Activated CD4-positive, alpha-beta T cell treated with anti-CD3 and anti-CD28 coated beads for 4 hours (primary cell): ENCODE data around the gene MAP3K6.
"Not testable (repeated sequence)": the region's sequence is repeated elsewhere in the genome, so short reads cannot be mapped to it uniquely, and the experiment has no call there.

ENCODE experiments used
- DNase-seq, 2 donors: peaks; one replicate each; pipeline ENCODE4 v3.0.0-alpha.2; 2020

MAP3K6 gene, protein sequence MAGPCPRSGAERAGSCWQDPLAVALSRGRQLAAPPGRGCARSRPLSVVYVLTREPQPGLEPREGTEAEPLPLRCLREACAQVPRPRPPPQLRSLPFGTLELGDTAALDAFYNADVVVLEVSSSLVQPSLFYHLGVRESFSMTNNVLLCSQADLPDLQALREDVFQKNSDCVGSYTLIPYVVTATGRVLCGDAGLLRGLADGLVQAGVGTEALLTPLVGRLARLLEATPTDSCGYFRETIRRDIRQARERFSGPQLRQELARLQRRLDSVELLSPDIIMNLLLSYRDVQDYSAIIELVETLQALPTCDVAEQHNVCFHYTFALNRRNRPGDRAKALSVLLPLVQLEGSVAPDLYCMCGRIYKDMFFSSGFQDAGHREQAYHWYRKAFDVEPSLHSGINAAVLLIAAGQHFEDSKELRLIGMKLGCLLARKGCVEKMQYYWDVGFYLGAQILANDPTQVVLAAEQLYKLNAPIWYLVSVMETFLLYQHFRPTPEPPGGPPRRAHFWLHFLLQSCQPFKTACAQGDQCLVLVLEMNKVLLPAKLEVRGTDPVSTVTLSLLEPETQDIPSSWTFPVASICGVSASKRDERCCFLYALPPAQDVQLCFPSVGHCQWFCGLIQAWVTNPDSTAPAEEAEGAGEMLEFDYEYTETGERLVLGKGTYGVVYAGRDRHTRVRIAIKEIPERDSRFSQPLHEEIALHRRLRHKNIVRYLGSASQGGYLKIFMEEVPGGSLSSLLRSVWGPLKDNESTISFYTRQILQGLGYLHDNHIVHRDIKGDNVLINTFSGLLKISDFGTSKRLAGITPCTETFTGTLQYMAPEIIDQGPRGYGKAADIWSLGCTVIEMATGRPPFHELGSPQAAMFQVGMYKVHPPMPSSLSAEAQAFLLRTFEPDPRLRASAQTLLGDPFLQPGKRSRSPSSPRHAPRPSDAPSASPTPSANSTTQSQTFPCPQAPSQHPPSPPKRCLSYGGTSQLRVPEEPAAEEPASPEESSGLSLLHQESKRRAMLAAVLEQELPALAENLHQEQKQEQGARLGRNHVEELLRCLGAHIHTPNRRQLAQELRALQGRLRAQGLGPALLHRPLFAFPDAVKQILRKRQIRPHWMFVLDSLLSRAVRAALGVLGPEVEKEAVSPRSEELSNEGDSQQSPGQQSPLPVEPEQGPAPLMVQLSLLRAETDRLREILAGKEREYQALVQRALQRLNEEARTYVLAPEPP (N-terminal part only)

GRCh38 chr1:27366411-27367159 lies at the start of gene MAP3K6:
Gene MAP3K6, minus strand, starts transcription at chr1:27366961. Its CDS starts 364 bp downstream, at chr1:27366597.
- peak in 1 of 2 donors; percentile 26 for DNase-seq

- no peak for DNase-seq
These were observed 47.3 kb upstream of the MAP3K6 start for GRCh38 chr1:27414091-27414490.

- DNase-seq: no peak
These were observed 46.2 kb upstream of the MAP3K6 start for GRCh38 chr1:27413004-27413403.

GRCh38 chr1:27412502-27412901 lies 45.7 kb upstream of the MAP3K6 start:
- DNase-seq: no peak

GRCh38 chr1:27410709-27411108 lies 43.9 kb upstream of the MAP3K6 start:
- DNase-seq: no peak

DNA sequence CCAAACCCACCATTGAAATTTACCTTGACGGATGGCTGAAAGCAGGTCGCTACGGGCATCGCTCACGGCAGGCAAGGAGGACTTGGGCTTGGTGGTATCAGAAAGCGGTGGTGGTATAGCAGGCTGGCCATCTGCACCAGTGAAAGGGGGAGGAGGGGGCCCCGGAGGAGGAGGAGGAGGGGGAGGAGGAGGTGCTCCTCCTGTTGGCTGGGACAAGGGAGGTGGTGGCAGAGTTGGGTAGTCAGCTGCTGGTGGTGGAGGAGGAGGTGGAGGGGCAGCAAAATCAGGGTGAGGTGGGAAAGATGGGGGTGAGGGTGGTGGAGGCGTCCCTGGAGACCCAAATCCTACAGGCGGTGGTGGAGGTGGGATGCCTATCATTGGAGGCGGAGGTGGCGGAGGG lies 42.9 kb upstream of the MAP3K6 start:
- DNase-seq: no peak

- DNase-seq: no peak
These were observed 41.4 kb upstream of the MAP3K6 start for GRCh38 chr1:27408151-27408550.

GRCh38 chr1:27406791-27407190 lies 40.0 kb upstream of the MAP3K6 start:
- not testable (repeated sequence) for DNase-seq

- DNase-seq: no peak
These were observed 39.6 kb upstream of the MAP3K6 start for GRCh38 chr1:27406362-27406680.

DNA sequence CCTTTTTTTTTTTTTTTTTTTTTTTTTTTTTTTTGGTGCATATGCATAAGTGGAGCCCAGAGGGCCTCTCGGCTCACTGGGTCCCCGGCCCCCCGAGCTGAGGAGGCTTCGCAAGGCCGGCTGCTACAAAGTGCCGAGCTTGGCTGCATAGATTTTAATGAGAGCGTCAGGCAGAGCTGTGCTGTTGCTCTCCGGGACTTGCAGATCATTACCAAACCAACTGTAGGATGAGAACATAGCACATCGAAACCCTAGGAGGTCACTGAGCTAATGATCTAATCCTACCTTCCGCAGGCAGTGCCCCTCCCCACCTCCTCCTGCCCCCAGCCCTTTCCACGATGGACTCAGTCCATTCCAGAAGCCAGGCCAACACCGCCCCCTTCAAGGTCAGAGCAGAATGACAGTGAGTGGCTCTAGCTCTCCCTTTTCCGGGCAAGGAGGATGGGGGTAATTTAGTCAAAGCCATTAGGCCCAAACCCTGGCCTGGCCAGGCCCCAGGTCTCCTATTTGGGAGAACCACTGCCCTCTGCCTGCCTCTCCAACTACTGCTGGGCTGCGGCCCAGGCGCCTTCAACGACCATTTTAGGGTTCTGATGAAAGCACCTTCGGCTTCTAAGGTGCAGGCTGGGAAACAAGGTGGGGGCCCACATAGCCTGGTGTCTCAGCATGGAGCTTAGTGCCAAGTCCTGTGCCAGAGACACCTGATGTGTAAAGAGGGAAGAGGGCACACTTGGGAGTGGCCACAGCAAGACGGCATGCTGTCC lies 39.0 kb upstream of the MAP3K6 start:
- not testable (repeated sequence) for DNase-seq

- no peak for DNase-seq
These were observed 38.3 kb upstream of the MAP3K6 start for GRCh38 chr1:27405074-27405473.

DNA sequence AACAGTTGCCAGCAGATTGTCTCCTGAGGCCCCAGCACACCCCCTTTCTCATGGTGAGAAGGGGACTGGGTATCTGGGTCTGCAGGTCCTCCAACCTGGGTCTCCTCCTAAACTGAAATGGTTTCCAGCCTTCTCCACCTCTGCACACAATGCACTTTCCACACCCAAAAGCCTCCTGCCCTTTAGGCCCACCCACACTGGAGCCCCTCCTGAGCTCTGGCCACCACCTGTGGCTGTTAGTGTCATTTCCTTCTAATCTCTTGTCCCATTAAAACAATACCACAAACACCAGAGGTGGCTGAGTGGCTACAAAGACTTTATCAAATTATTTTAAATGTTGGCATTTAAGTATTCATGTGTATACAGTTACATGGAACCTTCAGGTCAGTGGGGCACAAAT lies 37.2 kb upstream of the MAP3K6 start:
- DNase-seq: no peak

- DNase-seq: no peak
These were observed 36.4 kb upstream of the MAP3K6 start for GRCh38 chr1:27403065-27403726.

- DNase-seq: no peak
These were observed 35.6 kb upstream of the MAP3K6 start for GRCh38 chr1:27402349-27402754.

- no peak for DNase-seq
These were observed 34.2 kb upstream of the MAP3K6 start for GRCh38 chr1:27400963-27401341.

- DNase-seq: no peak
These were observed 33.6 kb upstream of the MAP3K6 start for GRCh38 chr1:27400082-27400962.

DNA sequence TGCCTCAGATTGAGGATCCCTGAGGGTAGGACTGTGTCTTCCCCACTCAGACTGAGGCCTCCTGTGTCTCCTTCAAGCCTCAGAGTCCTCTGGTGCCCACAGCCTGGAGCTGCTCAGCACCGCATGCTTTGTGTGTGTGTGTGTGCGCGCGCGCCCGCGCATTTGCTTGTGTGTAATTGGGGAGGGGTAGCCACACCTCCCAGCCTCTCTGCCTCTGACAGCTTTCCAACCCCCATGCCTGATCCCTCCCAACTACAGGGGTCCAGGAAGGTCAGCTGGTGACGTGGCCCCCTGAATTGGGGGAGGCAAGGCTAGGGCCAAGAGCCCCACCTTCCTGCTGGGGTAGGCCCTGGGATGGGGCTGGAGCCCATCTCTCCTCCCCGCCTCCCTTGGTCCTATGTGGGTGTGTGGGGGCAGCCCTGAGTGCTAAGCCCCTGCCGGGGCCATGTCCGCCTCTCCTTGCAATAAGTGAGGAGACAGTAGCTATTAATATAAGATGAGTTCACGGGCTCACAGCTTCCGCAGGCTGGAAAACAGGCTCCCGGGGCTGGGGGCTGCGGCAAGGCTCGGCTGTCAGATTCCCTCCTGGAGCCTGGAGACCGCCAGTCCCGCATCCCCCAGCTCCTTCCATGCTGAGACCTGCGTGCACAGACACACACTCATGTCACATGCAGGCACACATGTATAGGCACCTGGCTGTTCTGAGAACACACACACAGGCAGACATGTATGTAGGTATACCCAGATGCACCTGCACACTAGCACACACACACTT lies 32.7 kb upstream of the MAP3K6 start:
- DNase-seq: no peak

GRCh38 chr1:27398405-27399149 lies 31.8 kb upstream of the MAP3K6 start:
- DNase-seq: no peak

DNA sequence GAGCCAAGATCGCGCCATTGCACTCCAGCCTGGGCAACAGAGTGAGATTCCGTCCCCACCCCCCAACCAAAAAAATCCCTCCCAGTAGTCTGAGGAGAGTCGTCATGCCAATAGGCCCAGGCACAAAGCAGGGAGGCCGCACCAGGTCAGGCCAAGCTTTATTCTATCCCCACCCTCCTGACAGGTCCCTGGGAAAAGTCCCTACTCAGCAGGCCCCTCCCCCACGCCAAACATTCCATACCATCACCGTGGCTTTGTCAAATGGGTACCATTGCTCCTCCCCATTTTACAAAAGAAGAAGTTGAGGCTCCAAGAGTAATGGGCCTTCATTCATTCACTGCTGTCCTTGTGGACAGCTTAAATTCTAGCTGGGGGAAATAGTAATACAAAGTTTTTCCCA lies 31.0 kb upstream of the MAP3K6 start:
- no peak for DNase-seq
